Heart left ventricle (tissue), 16 donors: ENCODE results near the gene RIMS3. TPM values are rescaled to one million over a fixed set of nuclear protein-coding genes. Genes with fewer than 3 reads are reported as not detected.

ENCODE experiments used
- ATAC-seq, 4 donors: fragments of 200-7000 bp; cut with Tn5 transposase; one replicate each; pipeline ENCODE4 v1.9.1; 2020 to 2022; ENCODE audit warnings: moderate library complexity in 4 of 4, mild to moderate bottlenecking in 3 of 4, moderate number of reproducible peaks in 1 of 4
- DNase-seq, 5 donors: peaks; one replicate each; pipeline ENCODE4 v3.0.0-alpha.2; 2020
- H3K27ac ChIP-seq, 12 donors: fragments of 200-600 bp; sonication (generic) in 4 of 12; one replicate each; pipeline versions ENCODE4 v1.5.0 to v1.8.0; 2016 to 2022; ENCODE audit warnings: mild to moderate bottlenecking in 2 of 12
- H3K27me3 ChIP-seq, 9 donors: fragments of 200-600 bp; sonication (generic) in 2 of 9; one replicate each; pipeline versions ENCODE4 v1.5.1 to v1.8.0; 2016 to 2022; ENCODE audit warnings: mild to moderate bottlenecking in 3 of 9
- H3K36me3 ChIP-seq, 9 donors: fragments of 200-600 bp; sonication (generic) in 2 of 9; one replicate each; pipeline versions ENCODE4 v1.5.0 to v1.8.0; 2018 to 2022; ENCODE audit warnings: mild to moderate bottlenecking in 2 of 9
- H3K4me1 ChIP-seq, 12 donors: fragments of 200-600 bp; sonication (generic) in 4 of 12; one replicate each; pipeline versions ENCODE4 v1.5.0 to v1.8.0; 2016 to 2022; ENCODE audit warnings: mild to moderate bottlenecking in 3 of 12
- H3K4me3 ChIP-seq, 12 donors: fragments of 200-600 bp; sonication (generic) in 4 of 12; one replicate each; pipeline versions ENCODE4 v1.5.0 to v1.8.0; 2017 to 2022; ENCODE audit warnings: mild to moderate bottlenecking in 9 of 12, moderate library complexity in 4 of 12
- H3K9me3 ChIP-seq, 12 donors: fragments of 200-600 bp; sonication (generic) in 4 of 12; one replicate each; pipeline versions ENCODE4 v1.5.0 to v1.8.0; 2016 to 2022; ENCODE audit warnings: mild to moderate bottlenecking in 1 of 12
- CTCF ChIP-seq, 12 donors: fragments of 200-600 bp; sonication (generic) in 4 of 12; IDR thresholded peaks; one replicate each; pipeline versions ENCODE4 v1.5.0 to v1.8.0; 2018 to 2022; ENCODE audit warnings: antibody characterized with exemption in 12 of 12, mild to moderate bottlenecking in 5 of 12
- POLR2A ChIP-seq, 2 donors: fragments of 450-650 bp; IDR thresholded peaks; one replicate each; pipeline ENCODE4 v1.6.1; 2017; ENCODE audit warnings: antibody characterized with exemption in 2 of 2, mild to moderate bottlenecking in 2 of 2, moderate library complexity in 2 of 2
- WGBS, 4 donors: extraction: QIAGEN DNeasy Blood & Tissue Kit in 2 of 4; methylation state at CpG; one replicate each; pipeline versions ENCODE4 v1.1.5 to v1.1.7; 2013 to 2018; 5-methylcytosine and 5-hydroxymethylcytosine counted together
- intact Hi-C, 10 donors: fragments of 100-400 bp; cut with DNase I; formaldehyde crosslinking; loops; one replicate each; pipeline versions ENCODE4 v1.11.1 to v1.14.2; 2022
- polyA plus RNA-seq, 2 donors: library from polyadenylated mRNA; stranded (reverse); fragments of 200-250 nt; gene quantifications; one replicate each; pipeline ENCODE4 v1.2.3, GENCODE V29; 2013
- total RNA-seq, 9 donors: library from RNA; depleted of rRNA in 2 of 9; stranded (reverse); fragments of >200 nt in 2 of 9; fragmentation: NEBNext Ultra II Directional in 3 of 9; extraction: Animal tissue kit (Norgen Biotek cat#: 25700) in 3 of 9; gene quantifications; one replicate each; pipeline versions ENCODE4 v1.1.0 to v1.2.4, GENCODE V29; 2016 to 2023
- donor health status: ischemic (EF 13 %, LVEDD 7.1; RV severe dilation, severe dysfunction).
- donor health status: healthy with polysubstance abuse.
- donor health status: DM: no; HTN: yes; CAD: no.
- donor health status: DM: no; HTN: no; CAD: no.
- donor health status: ischemic (EF 25% LVEDD 6.9; RV normal size, moderate dysfunction).
- donor health status: ischemic (EF 25% LVEDD 5.7; RV mildly dilated, moderate dysfunction).
- donor health status: healthy.
- donor health status: DM: yes; HTN: yes; CAD: no.
- donor health status: ischemic (EF 35%, LVEDD 5.7; RV mildly dilated, moderate dysfunction).
- donor health status: nonischemic (EF 11% LVEDD 7.7; RV severe dilation, severe dysfunction).
- donor health status: DM: yes; HTN: yes; CAD: no.
- donor health status: PGD.
- donor health status: ischemic (EF 29% LVEDD 5.4; RV normal size, mild dysfunction).
- donor health status: nonischemic (EF 23%, LVEDD 6.1; RV moderate dilation, normal function).

The RIMS3 gene
- total and polyA plus RNA-seq, 11 donors: 0.23 to 3.0 (median 1.00) TPM

- TF ChIP-seq POLR2A (IDR thresholded peaks at IDR 0.05) (no peak), CTCF (IDR thresholded peaks at IDR 0.05) (no peak)
- no peaks in the 10 kb centered on the region for H3K36me3 ChIP-seq
- ATAC-seq (no peak), DNase-seq (no peak)
- WGBS, 4 donors: 87 to 92% (median 91%) methylated on average over 6 of the region's 6 CpGs
- H3K27me3 ChIP-seq: no peaks in the 10 kb centered on the region
- no peak overlapping the region for H3K27ac ChIP-seq
- H3K4me1 ChIP-seq: peaks cover 0 to 12% (median 6%) of the 10 kb centered on the region in 12 donors
- no peak overlapping the region for H3K4me3 ChIP-seq
- no peaks in the 10 kb centered on the region for H3K9me3 ChIP-seq
- intact Hi-C loops: loop anchor here in 2 of 10 donors (5.0 kb wide), 1 partner anchor 32 kb away; the partner anchor contains the start of gene RIMS3 (in 2 of the 2)
Measured at GRCh38 chr1:40634901-40635655, 30.4 kb downstream of the RIMS3 start.

- no peaks in the 10 kb centered on the region for H3K27me3 ChIP-seq
- intact Hi-C loops: loop anchor here in 2 of 10 donors (5.0 kb wide), 1 partner anchor 33 kb away; the partner anchor contains the start of gene RIMS3 (in 2 of the 2)
- H3K4me3 ChIP-seq: no peak overlapping the region
- peaks cover 0 to 12% (median 6%) of the 10 kb centered on the region in 12 donors for H3K4me1 ChIP-seq
- H3K27ac ChIP-seq: no peak overlapping the region
- H3K36me3 ChIP-seq: no peaks in the 10 kb centered on the region
- DNase-seq: peak in 3 of 5 donors; percentile 19 to 63 (median 34)
- TF ChIP-seq CTCF (IDR thresholded peaks at IDR 0.05): no peak
- WGBS, 4 donors: 34 to 52% (median 42%) methylated on average over 2 of the region's 2 CpGs
- no peaks in the 10 kb centered on the region for H3K9me3 ChIP-seq
- ATAC-seq: peak in 2 of 4 donors; percentile 20 to 45
Measured at GRCh38 chr1:40633931-40634376, 31.5 kb downstream of the RIMS3 start.

GRCh38 chr1:40633523-40633922 lies 32.0 kb downstream of the RIMS3 start:
- no peak overlapping the region for H3K27ac ChIP-seq

More at GRCh38 chr1:40633523-40633922, 32.0 kb downstream of the RIMS3 start:
- H3K4me3 ChIP-seq: no peak overlapping the region
- H3K36me3 ChIP-seq: no peaks in the 10 kb centered on the region
- DNase-seq (no peak), ATAC-seq (no peak)
- no peak for TF ChIP-seq POLR2A (IDR thresholded peaks at IDR 0.05)
- no peak for TF ChIP-seq CTCF (IDR thresholded peaks at IDR 0.05)
- peaks cover 0 to 12% (median 6%) of the 10 kb centered on the region in 12 donors for H3K4me1 ChIP-seq
- H3K9me3 ChIP-seq: no peaks in the 10 kb centered on the region
- no peaks in the 10 kb centered on the region for H3K27me3 ChIP-seq
- intact Hi-C loops: loop anchor here in 2 of 10 donors (5.0 kb wide), 1 partner anchor 34 kb away; the partner anchor contains the start of gene RIMS3 (in 2 of the 2)
